ENCODE results near the gene TMEM62.
"Not testable (repeated sequence)": the region's sequence is repeated elsewhere in the genome, so short reads cannot be mapped to it uniquely, and the experiment has no call there.

Gene TMEM62

DNA sequence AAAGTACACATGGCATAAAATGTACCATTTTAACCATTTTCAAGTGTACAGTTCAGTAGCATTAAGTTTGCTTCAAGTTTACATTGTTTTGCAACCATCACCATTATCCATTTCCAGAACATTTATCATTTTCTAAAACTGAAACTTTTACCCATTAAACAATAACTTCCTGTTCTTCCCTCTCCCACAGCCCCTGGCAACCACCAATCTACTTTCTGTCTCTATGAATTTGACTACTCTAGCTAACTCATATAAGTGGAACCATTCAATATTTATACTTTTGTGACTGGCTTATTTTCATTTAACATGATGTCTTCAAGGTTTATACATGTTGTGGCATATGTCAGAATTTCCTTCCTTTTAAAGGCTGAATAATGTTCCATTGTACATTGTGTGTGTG is 19.9 kb downstream of the TMEM62 start:
- no peaks in the 10 kb centered on the region for H3K9me2 ChIP-seq (replicated peaks; ENCODE audit: low read depth, low read length)
- H2AFZ ChIP-seq (ENCODE audit: low read length): no peak overlapping the region
- no peak overlapping the region for H3K4me2 ChIP-seq (ENCODE audit: low read depth, low read length, poor library complexity, severe bottlenecking)
- no peaks in the 10 kb centered on the region for H3F3A ChIP-seq (ENCODE audit: low read depth)
- no peaks in the 10 kb centered on the region for H3K79me2 ChIP-seq (ENCODE audit: insufficient read depth, low read length)
- TF ChIP-seq, protein P1, sequence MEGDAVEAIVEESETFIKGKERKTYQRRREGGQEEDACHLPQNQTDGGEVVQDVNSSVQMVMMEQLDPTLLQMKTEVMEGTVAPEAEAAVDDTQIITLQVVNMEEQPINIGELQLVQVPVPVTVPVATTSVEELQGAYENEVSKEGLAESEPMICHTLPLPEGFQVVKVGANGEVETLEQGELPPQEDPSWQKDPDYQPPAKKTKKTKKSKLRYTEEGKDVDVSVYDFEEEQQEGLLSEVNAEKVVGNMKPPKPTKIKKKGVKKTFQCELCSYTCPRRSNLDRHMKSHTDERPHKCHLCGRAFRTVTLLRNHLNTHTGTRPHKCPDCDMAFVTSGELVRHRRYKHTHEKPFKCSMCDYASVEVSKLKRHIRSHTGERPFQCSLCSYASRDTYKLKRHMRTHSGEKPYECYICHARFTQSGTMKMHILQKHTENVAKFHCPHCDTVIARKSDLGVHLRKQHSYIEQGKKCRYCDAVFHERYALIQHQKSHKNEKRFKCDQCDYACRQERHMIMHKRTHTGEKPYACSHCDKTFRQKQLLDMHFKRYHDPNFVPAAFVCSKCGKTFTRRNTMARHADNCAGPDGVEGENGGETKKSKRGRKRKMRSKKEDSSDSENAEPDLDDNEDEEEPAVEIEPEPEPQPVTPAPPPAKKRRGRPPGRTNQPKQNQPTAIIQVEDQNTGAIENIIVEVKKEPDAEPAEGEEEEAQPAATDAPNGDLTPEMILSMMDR (conservative IDR thresholded peaks at IDR 0.05; ENCODE audit: low read length): no peak
- no peak for TF ChIP-seq EZH2phosphoT487 (IDR thresholded peaks at IDR 0.05; ENCODE audit: borderline replicate concordance)
- no peaks in the 10 kb centered on the region for H3K4me1 ChIP-seq (ENCODE audit: insufficient read depth, low read length, poor library complexity, severe bottlenecking)
- H3K27me3 ChIP-seq (ENCODE audit: insufficient read depth, low read length, poor library complexity, severe bottlenecking): no peaks in the 10 kb centered on the region
- H4K20me1 ChIP-seq (ENCODE audit: insufficient read depth, low read length, poor library complexity, severe bottlenecking): no peaks in the 10 kb centered on the region
- peaks cover 9% of the 10 kb centered on the region; the same call in 1 of the 2 replicates for H3K36me3 ChIP-seq (ENCODE audit: insufficient read depth, low read length)
- H3K9me3 ChIP-seq (ENCODE audit: insufficient read depth, low read depth, low read length): no peaks in the 10 kb centered on the region
- no peak overlapping the region for H3K9ac ChIP-seq (ENCODE audit: low read depth, low read length, poor library complexity, severe bottlenecking)
- no peak overlapping the region for H3K4me3 ChIP-seq (ENCODE audit: low read length, poor library complexity, severe bottlenecking)

DNA sequence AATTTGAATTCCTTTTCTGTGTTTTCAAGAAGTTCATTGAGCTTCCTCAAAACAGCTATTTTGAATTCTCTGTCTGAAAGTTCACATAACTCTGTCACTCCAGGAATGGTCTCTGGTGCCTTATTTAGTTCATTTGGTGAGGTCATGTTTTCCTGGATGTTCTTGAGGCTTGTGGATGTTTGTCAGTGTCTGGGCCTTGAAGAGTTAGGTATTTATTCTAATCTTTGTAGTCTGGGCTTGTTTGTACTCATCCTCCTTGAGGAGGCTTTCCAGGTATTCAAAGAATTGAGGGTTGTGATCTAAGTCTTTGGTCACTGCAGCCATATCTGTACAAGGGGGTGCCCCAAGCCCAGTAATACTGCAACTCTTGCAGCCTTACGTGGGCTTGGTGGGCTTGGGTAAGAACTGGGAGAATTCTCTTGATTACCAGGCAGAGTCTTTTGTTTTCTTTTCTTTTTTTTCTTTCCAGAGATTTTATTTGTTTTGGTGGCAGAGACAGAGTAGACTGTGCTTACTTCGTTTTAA is 32.5 kb downstream of the TMEM62 start:
- Histone ChIP-seq H3K4me2 (ENCODE audit: low read depth, low read length, poor library complexity, severe bottlenecking) (no peak overlapping the region), H3K4me1 (ENCODE audit: insufficient read depth, low read length, poor library complexity, severe bottlenecking) (no peaks in the 10 kb centered on the region), H3K4me3 (ENCODE audit: low read length, poor library complexity, severe bottlenecking) (no peak overlapping the region), H3K36me3 (ENCODE audit: insufficient read depth, low read length) (peaks cover 27% of the 10 kb centered on the region; the same call in 1 of the 2 replicates), H3K9ac (ENCODE audit: low read depth, low read length, poor library complexity, severe bottlenecking) (no peak overlapping the region), H2AFZ (ENCODE audit: low read length) (no peak overlapping the region), H3K9me3 (ENCODE audit: insufficient read depth, low read depth, low read length) (no peaks in the 10 kb centered on the region), H3K79me2 (ENCODE audit: insufficient read depth, low read length) (no peaks in the 10 kb centered on the region), H4K20me1 (ENCODE audit: insufficient read depth, low read length, poor library complexity, severe bottlenecking) (no peaks in the 10 kb centered on the region), H3K27me3 (ENCODE audit: insufficient read depth, low read length, poor library complexity, severe bottlenecking) (no peaks in the 10 kb centered on the region), H3F3A (ENCODE audit: low read depth) (no peaks in the 10 kb centered on the region), H3K9me2 (replicated peaks; ENCODE audit: low read depth, low read length) (no peaks in the 10 kb centered on the region)
- no peak for TF ChIP-seq EZH2phosphoT487 (IDR thresholded peaks at IDR 0.05; ENCODE audit: borderline replicate concordance)
- TF ChIP-seq, protein P1 (conservative IDR thresholded peaks at IDR 0.05; ENCODE audit: low read length): no peak

DNA sequence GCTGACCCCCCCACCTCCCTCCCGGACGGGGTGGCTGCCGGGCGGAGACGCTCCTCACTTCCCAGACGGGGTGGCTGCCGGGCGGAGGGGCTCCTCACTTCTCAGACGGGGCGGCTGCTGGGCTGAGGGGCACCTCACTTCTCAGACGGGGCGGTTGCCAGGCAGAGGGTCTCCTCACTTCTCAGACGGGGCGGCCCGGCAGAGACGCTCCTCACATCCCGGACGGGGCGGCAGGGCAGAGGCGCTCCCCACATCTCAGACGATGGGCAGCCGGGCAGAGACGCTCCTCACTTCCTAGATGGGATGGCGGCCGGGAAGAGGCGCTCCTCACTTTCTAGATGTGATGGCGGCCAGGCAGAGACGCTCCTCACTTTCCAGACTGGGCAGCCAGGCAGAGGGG is 33.9 kb downstream of the TMEM62 start:
- peaks cover 21% of the 10 kb centered on the region for H3K36me3 ChIP-seq (ENCODE audit: insufficient read depth, low read length)
- not testable (repeated sequence) for H3K9me2 ChIP-seq (replicated peaks; ENCODE audit: low read depth, low read length); H3K4me1 ChIP-seq (ENCODE audit: insufficient read depth, low read length, poor library complexity, severe bottlenecking); H3F3A ChIP-seq (ENCODE audit: low read depth); H3K4me2 ChIP-seq (ENCODE audit: low read depth, low read length, poor library complexity, severe bottlenecking); H3K9me3 ChIP-seq (ENCODE audit: insufficient read depth, low read depth, low read length); H4K20me1 ChIP-seq (ENCODE audit: insufficient read depth, low read length, poor library complexity, severe bottlenecking); H3K9ac ChIP-seq (ENCODE audit: low read depth, low read length, poor library complexity, severe bottlenecking); H3K27me3 ChIP-seq (ENCODE audit: insufficient read depth, low read length, poor library complexity, severe bottlenecking); H3K4me3 ChIP-seq (ENCODE audit: low read length, poor library complexity, severe bottlenecking); H3K79me2 ChIP-seq (ENCODE audit: insufficient read depth, low read length); H2AFZ ChIP-seq (ENCODE audit: low read length)
